NCI-H1694 (cell line): Measurements from ENCODE around the gene MGMT.

Experiments used
- DNase-seq: peaks from one replicate; lab custom pipeline; 2025; lab: John Stamatoyannopoulos, UW

MGMT gene

DNA sequence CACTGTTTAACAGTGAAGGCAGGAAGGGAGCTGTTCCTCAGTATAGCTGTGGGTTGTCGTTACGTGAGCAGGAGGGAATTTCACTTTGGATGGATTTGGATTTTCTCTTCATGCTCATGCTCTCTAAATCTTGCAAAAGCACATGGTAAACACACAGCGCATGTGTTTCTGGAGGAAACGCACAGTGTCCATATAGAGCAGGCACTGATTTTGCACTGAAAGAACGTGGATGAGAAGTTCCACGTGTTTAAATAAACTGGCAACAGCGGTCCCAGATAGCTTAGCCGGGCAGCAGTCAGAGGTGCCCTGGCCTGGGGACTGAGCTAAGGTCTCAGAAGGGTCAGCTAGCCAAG is 188.6 kb downstream of the MGMT start:
- no peak for DNase-seq

GRCh38 chr10:129656642-129657041 is 189.6 kb downstream of the MGMT start:
- no peak for DNase-seq

- no peak for DNase-seq
Observed at GRCh38 chr10:129657297-129658017, 190.4 kb downstream of the MGMT start.

DNA sequence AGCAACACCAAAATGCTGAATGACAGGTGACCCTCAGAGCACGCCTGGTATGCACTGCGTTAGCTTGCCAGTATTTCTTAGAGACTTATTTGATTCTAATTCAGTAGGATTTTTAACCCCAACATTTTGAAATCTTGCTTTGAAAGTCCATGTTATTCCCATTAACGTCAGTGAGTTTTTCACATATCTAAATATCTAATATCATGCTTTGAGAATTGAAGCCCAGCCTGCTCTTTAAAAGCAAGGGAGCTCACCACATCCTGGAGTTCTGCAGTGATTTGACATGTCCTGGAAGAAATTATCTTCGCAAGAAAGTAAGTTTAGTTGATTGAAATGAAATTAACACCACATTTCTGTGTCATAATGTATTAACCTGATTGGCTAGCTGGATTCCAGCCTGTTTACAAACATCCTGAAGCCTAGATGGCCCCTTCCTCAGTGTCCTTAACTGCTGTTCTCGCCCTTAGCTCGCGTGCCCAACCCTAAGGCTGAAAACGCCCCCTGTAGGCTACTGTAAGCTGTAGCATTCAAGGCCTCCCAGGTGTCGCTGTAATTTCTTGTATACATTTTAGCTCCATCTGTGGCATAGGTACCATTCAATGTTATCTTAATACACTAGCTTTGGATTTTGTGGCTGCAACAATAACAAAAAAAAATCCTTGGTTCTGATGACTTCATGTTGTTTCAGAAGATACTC is 191.5 kb downstream of the MGMT start:
- DNase-seq: no peak

- no peak for DNase-seq
Observed at GRCh38 chr10:129659508-129660268, 192.6 kb downstream of the MGMT start.

DNA sequence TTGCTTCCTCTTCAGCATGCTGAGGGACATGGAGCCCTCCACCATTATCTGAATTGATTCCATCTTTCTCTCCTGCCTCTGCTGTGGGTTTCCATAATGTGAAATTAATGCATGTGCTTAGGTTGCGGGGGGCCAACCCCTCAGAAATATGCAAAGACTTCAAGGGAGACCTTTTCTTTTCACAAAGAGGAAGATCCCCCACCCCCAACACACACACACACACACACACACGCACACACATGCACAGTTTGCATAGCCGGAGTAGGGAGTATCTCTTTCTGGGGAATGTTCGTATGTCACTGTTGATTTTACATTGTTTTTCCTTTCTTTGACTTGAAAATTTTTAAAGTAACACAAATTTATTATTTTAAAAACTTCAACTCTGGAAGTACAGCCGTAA is 193.5 kb downstream of the MGMT start:
- no peak for DNase-seq

DNA sequence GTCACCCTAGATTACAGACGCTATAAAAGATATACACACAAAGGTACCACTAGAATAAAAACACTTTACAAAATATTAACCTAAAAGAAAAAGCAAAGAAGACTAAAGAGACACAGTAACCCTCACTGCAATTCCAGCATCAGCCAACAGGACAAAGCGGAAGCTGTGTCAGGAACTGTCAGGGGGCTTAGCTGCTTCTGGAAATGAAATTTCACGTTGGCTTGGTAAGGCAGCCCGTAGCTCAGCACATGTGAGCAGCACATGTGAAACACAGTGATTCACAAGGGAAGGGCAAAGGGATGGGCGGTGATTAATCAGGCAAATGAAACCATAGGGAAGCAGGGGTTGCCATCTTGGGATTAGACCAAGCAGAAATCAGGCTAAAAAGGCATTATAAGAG is 195.4 kb downstream of the MGMT start:
- no peak for DNase-seq

GRCh38 chr10:129670124-129670523 is 203.1 kb downstream of the MGMT start:
- no peak for DNase-seq

DNA sequence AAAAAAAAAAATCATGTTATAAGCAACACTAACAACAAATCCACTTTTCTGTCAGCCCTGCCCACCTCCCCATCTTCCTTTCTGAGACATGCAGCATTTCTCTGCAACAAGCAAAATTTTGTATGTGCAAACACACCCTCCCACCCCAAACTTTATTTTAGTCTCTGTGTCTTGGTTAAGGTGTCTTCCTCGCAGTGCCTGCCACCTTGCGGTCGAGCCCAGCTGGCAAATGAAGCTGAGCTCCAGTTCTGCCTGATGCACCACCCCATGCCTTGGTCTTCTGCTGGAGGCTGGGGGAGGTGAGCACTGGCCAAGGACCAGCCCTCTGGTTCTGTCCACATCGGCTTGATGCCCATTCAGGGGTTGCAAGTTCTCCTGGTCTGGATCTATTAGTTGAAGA is 206.3 kb downstream of the MGMT start:
- DNase-seq: no peak

GRCh38 chr10:129675027-129675769 is 208.2 kb downstream of the MGMT start:
- DNase-seq: no peak

DNA sequence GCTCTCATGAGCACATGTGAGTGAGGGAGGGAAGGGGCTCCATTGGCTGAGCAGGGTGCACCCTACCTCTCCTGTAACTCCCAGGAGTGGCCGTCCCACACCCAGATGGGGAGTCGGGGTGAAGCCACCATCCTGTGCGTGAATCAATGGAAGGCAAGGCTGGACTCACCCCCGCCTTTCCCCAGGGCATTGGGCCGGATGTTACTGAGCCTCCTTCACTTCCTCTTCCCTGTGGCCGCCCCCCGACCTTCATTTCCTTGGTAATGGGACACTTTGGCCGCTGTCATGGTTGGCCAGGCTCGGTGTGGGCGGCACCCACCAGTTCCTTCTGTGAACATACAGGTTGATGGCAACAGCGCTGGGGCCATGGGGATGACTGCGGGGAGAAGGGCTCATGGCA is 209.0 kb downstream of the MGMT start:
- DNase-seq: no peak

DNA sequence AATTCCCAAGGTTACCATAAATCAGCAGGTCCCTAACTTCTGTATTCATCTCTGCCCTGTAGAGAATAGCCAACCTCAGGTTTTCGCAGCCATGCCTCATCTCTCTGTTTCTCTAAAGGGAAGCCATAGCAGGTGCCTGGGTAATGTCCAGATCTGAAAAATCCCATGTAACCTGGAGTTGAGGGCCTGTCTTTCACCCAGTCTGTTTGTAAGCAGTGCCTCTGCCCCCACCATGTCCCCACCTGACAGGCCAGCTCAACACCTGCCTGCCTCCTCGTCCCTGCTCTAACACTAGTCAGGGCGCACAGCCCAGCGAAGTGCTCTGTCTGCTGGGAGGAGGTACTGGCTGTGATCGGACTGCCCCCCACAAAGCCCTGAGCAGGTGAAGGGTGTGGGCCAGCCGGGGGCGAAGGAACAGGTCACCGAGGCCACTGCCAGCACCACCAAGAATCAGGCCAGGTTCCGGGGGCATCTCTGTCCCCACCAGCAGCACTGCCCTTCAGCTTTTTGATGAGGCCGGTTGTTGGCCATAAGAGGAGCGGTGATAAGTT is 210.4 kb downstream of the MGMT start:
- no peak for DNase-seq

GRCh38 chr10:129678186-129678585 is 211.1 kb downstream of the MGMT start:
- DNase-seq: no peak

DNA sequence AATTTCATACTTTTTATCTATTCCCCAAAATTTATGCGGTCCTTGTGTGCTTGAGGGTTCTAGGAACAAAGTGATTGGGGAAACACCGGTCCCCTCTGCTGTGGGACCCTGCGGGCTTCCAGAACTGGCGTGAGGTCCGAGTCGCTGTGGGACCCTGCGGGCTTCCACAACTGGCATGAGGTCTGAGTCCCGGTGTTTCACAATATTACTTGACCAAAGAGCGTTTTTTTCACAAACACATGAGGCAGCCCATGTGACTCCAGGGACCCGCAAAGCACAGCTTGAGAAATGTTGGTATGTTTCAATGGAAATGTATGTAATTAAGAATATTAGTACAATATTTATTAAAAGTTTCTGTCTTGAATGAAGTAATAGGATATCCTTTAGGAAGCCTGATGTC is 212.2 kb downstream of the MGMT start:
- DNase-seq: no peak

GRCh38 chr10:129680661-129681344 is 213.8 kb downstream of the MGMT start:
- DNase-seq: no peak

- DNase-seq: no peak
Observed at GRCh38 chr10:129681856-129682255, 214.8 kb downstream of the MGMT start.

GRCh38 chr10:129683519-129683918 is 216.5 kb downstream of the MGMT start:
- no peak for DNase-seq

GRCh38 chr10:129683920-129684319 is 216.9 kb downstream of the MGMT start:
- DNase-seq: no peak

GRCh38 chr10:129685271-129685670 is 218.2 kb downstream of the MGMT start:
- no peak for DNase-seq

GRCh38 chr10:129689671-129690071 is 222.6 kb downstream of the MGMT start:
- no peak for DNase-seq

DNA sequence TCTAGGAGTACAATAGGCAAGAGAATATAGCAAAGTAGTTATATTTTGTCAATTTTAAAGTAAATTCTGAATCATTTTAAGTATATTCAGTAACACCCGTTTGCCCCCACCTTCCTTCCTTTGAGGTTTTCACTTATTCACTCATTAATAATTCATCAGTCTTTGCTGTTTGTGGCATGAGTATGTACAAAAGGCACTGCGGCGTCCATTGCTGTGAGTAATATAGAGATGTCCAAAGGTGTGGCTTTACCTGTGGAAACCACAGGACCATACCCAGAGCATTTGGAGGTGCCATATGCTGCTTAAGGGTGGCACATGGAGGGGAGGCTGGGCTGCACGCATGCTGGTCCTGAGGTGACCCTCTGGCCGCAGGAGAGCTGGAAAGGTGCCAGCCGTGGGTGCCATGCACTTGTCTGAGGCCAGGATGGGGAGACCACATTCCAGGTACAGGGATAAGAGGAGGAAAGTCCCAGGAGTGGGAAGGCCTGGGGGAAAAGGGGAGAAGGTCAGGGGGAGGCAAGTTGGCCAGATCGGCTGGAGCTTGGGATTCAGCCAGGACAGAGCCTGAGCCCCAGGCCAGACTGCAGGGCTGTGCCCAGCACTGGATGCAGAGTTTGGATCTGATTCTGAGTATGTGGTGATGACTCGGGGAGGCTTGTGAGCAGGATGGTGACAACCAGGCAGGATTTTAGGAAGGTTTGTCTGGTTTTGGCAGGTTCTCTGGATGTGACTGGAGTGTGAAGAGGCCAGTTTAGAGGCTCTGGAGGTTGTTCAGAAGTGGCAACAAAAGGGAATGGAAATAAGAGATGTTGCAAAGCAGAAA is 223.4 kb downstream of the MGMT start:
- no peak for DNase-seq
